GM21526 (cell line): ENCODE measurements around the gene PLCH1.
"Not testable (repeated sequence)": the region's sequence is repeated elsewhere in the genome, so short reads cannot be mapped to it uniquely, and the experiment has no call there.

Experiments
- ATAC-seq: cut with Tn5 transposase; IDR thresholded peaks from one replicate; pipeline ENCODE4 v1.9.1; 2021; ENCODE audit warnings: moderate library complexity; ENCODE audit not compliant: unreplicated experiment, low FRiP score

The PLCH1 gene

GRCh38 chr3:155394896-155395295 is 350.0 kb downstream of the PLCH1 start:
- ATAC-seq = not testable (repeated sequence)

GRCh38 chr3:155394240-155394639 is 350.6 kb downstream of the PLCH1 start:
- ATAC-seq = no peak

DNA sequence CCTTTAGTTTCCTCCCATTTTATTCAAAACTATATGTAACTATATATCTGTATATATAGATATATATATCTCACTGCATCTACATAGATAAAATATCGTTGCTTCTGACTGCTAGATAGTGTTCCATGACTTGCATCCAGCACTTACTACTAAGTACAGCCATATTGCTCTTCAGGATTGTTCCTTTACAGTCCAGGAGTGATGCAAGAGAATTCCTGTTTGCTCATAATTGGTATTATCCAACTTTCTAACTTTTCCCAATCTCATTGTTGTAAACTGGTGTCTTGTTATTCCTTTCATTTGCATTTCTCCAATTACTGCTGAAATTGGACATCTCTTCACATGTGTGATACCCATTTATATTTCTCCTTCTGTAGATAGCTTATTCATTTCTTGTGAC is 351.6 kb downstream of the PLCH1 start:
- no peak for ATAC-seq

DNA sequence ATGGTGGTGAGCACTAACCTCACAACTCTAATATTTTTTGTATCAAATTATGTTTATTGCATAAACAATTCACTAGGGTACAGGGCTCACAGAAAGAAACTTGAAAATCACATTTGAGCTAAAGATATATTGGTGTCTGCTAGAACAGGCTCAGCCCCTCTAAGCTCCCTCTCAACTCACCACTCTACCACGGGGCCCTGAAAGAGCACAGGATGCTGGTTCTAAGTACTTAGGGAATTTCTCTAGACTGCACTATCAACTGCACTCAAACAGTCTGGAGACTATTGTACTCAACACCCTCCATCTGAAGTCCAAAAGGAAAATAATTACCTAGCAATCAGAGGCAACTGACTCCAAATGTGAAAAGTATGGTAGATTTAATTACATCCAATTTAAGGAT is 352.7 kb downstream of the PLCH1 start:
- ATAC-seq = no peak

GRCh38 chr3:155391551-155391958 is 353.3 kb downstream of the PLCH1 start:
- no peak for ATAC-seq

- no peak for ATAC-seq
Measured at GRCh38 chr3:155391104-155391503, 353.8 kb downstream of the PLCH1 start.

- no peak for ATAC-seq
Measured at GRCh38 chr3:155390351-155390750, 354.5 kb downstream of the PLCH1 start.

GRCh38 chr3:155388417-155388816 is 356.5 kb downstream of the PLCH1 start:
- no peak for ATAC-seq

DNA sequence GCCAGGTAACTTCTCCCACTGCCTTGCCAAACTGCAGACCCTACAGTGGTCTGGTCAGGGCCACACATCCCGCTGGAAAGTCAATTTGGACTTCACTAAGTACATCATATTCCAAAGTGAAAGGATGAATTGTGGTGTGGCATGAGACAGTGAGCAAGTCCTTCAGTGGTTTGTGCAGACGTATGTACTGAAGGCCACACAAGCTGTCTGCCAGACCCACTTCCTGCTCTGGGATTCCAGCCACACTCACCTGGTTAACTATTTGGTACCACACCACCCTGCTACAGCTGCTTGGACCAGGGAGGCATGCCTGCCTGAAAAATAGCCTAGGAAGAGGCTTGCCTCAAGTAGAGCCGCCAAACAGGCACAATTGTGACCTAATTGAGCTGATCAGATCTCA is 357.3 kb downstream of the PLCH1 start:
- no peak for ATAC-seq

DNA sequence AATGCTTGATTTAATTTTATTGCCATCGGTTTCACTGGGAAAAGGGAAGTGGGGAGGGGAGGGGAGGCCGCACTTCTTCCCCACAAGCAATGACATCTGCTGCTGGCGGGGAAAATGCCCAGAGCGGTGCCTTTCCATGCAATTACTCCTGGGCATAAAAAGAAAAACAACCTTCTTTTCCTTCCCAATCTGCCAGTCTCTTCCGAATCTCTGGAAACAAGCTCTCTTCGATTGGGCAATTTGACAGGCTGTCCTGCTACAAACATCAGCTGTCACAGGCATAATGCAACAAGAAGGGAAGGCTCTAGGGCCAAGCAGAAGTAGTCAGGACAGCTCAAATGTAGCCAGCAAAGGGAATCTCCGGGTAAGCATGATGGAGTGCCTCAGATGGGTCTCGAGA is 358.0 kb downstream of the PLCH1 start:
- no peak for ATAC-seq

- ATAC-seq = no peak
Measured at GRCh38 chr3:155385896-155386625, 358.8 kb downstream of the PLCH1 start.

- ATAC-seq = no peak
Measured at GRCh38 chr3:155382396-155383042, 362.4 kb downstream of the PLCH1 start.

DNA sequence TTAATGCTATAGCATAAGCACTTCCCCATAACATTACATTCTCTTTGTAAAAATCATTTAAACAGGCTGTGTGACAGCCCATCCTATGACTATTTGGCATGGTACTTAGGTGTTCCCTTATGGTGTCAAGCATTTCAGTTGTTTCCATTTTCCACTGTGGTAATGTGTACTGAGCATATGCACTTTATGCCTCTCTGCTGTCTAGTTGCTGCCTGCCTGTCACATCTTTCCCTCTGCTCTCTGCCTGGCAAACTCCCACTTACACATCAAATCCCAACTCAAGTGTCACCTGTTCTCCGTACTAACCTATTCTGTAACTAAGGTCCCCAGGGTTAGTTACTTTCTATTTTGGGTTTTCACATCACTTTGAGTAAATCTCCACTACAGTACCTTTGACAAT is 367.0 kb downstream of the PLCH1 start:
- ATAC-seq = no peak

DNA sequence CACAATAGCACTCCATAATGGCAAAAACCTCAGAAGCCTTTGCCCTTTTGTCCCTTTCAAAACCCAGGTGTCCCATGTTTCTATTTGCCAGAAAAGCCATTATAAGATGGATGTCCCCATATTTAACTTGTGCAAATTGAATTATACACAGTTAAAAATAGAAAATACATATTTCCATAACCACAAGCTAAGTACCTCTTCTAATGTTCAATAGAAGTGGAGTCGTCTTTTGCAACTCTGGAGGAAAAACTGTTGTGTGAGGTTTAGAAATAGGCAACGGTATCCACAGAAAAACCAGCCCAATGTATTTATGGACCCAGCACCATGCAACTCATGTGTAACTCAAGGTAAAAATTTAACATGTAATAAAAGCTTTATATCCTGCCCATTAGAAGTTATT is 367.8 kb downstream of the PLCH1 start:
- no peak for ATAC-seq

- no peak for ATAC-seq
Measured at GRCh38 chr3:155372281-155372680, 372.6 kb downstream of the PLCH1 start.

- no peak for ATAC-seq
Measured at GRCh38 chr3:155370764-155371503, 373.9 kb downstream of the PLCH1 start.

- no peak for ATAC-seq
Measured at GRCh38 chr3:155370198-155370597, 374.7 kb downstream of the PLCH1 start.

DNA sequence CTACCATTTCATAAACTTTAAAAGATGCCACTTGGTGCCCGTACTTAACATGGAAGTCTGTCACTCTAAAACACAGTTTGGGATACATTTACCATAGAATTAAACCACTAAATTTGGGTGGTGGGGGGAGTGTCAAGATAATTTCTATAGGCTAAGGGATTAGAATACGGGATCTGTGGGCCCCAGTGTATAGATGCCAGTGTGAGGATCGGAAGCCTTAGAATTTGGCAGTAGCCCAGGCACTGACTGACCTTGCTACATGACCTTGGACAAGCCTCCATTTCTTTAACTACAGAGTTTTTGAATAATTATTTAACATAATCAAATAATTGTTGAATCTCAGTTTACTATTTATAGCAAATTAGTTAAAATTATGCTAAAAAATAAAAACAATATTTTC is 375.1 kb downstream of the PLCH1 start:
- ATAC-seq = no peak

- ATAC-seq = no peak
Measured at GRCh38 chr3:155369244-155369643, 375.6 kb downstream of the PLCH1 start.

DNA sequence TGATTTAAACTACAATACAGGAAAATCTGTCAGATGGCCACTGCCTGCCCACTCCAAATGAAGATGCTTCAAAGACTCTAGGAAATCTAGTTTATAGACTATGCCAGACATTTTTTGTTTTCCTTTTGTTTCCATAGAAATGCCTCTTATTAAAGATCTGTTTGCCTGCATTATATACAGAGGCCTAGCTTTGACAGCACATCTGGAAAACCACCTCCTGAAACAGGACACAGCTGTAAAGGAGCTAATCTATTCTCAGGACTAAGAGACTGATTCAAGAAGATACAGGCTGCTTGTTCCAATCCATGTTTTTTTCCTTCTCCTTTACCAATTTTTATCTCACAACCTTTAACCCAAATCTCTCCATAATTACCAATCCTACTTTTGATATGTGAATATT is 376.1 kb downstream of the PLCH1 start:
- ATAC-seq = no peak

DNA sequence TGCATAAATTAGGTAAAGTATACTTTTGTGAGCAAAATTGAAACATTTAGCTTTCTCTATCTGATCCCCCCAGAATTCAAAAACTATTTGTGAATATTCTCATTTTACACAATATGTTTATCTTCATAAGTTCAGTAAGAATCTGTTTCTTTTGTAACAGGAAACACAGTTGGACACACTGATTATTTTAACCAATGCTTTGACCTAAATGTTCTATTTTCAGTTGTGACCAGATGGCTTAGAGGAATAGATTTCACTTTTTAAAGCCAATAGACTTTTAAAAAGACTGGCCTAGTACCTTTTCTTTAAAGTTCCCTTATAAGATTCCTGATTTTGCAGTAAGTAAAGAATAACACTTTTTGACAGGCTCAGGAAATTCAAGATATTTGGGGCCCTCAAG is 377.4 kb downstream of the PLCH1 start:
- ATAC-seq = no peak
